H9 (cell line): ENCODE measurements around the gene TMOD1. TPM values are rescaled to one million over a fixed set of nuclear protein-coding genes. Genes with fewer than 3 reads are reported as not detected.

Experiments used
- DNase-seq: peaks from one replicate; pipeline ENCODE4 v3.0.0-alpha.2; 2017
- H2AFZ ChIP-seq: one replicate; pipeline ENCODE4 v1.6.1; 2013; ENCODE audit warnings: mild to moderate bottlenecking, low read length, control low read depth, moderate library complexity
- H2AK5ac ChIP-seq: 2 replicates; pipeline ENCODE4 v1.6.1; 2013; ENCODE audit warnings: low read length, control low read depth, mixed read lengths; ENCODE audit not compliant: insufficient read length
- H2BK120ac ChIP-seq: one replicate; pipeline ENCODE4 v1.6.1; 2013; ENCODE audit warnings: low read depth, mild to moderate bottlenecking, low read length, control low read depth, inconsistent platforms; ENCODE audit not compliant: poor library complexity, severe bottlenecking
- H2BK12ac ChIP-seq: 2 replicates; pipeline ENCODE4 v1.6.1; 2013; ENCODE audit warnings: low read length, control low read depth, mixed read lengths, low read depth; ENCODE audit not compliant: insufficient read length
- H2BK15ac ChIP-seq: 2 replicates; pipeline ENCODE4 v1.6.1; 2013; ENCODE audit warnings: low read depth, low read length, control low read depth
- H2BK20ac ChIP-seq: one replicate; pipeline ENCODE4 v1.6.1; 2013; ENCODE audit warnings: low read depth, mild to moderate bottlenecking, low read length, control low read depth, inconsistent platforms; ENCODE audit not compliant: poor library complexity, severe bottlenecking
- H2BK5ac ChIP-seq: 2 replicates; pipeline ENCODE4 v1.6.1; 2013; ENCODE audit warnings: low read length, control low read depth, mixed read lengths; ENCODE audit not compliant: insufficient read length
- H3K14ac ChIP-seq: 2 replicates; pipeline ENCODE4 v1.6.1; 2013; ENCODE audit warnings: low read length, control low read depth; ENCODE audit not compliant: insufficient read depth
- H3K18ac ChIP-seq: 2 replicates; pipeline ENCODE4 v1.6.1; 2013; ENCODE audit warnings: low read depth, mild to moderate bottlenecking, mixed read lengths, low read length, control low read depth; ENCODE audit not compliant: insufficient read length
- H3K23ac ChIP-seq: 2 replicates; pipeline ENCODE4 v1.6.1; 2013; ENCODE audit warnings: low read length, control low read depth, mixed read lengths, low read depth; ENCODE audit not compliant: insufficient read length
- H3K23me2 ChIP-seq: 2 replicates; pipeline ENCODE4 v1.6.1; 2013; ENCODE audit warnings: low read depth, mild to moderate bottlenecking, mixed read lengths, low read length, control low read depth; ENCODE audit not compliant: insufficient read length, poor library complexity, severe bottlenecking
- H3K27ac ChIP-seq: 2 replicates; pipeline ENCODE4 v1.5.1; 2013; ENCODE audit warnings: low read length, control low read depth, mixed read lengths, low read depth; ENCODE audit not compliant: insufficient read length
- H3K27me3 ChIP-seq: 2 replicates; pipeline ENCODE4 v1.6.1; 2013; ENCODE audit warnings: low read length, control low read depth, inconsistent platforms; ENCODE audit not compliant: insufficient read depth
- H3K4ac ChIP-seq: 2 replicates; pipeline ENCODE4 v1.6.1; 2013; ENCODE audit warnings: low read depth, mild to moderate bottlenecking, control low read depth, inconsistent platforms, low read length, moderate library complexity
- H3K4me1 ChIP-seq: 2 replicates; pipeline ENCODE4 v1.6.1; 2013; ENCODE audit warnings: low read length, control low read depth, inconsistent platforms; ENCODE audit not compliant: insufficient read depth
- H3K4me2 ChIP-seq: 2 replicates; pipeline ENCODE4 v1.6.1; 2013; ENCODE audit warnings: low read length, control low read depth, mixed read lengths; ENCODE audit not compliant: insufficient read length, insufficient read depth
- H3K56ac ChIP-seq: 2 replicates; pipeline ENCODE4 v1.6.1; 2013; ENCODE audit warnings: low read depth, mild to moderate bottlenecking, mixed read lengths, low read length, control low read depth; ENCODE audit not compliant: insufficient read length
- H3K79me1 ChIP-seq: 2 replicates; pipeline ENCODE4 v1.6.1; 2013; ENCODE audit warnings: low read depth, mild to moderate bottlenecking, moderate library complexity, low read length, control low read depth, inconsistent platforms; ENCODE audit not compliant: insufficient read depth, poor library complexity, severe bottlenecking
- H3K79me2 ChIP-seq: 2 replicates; pipeline ENCODE4 v1.6.1; 2013; ENCODE audit warnings: low read length, control low read depth, inconsistent platforms; ENCODE audit not compliant: insufficient read depth
- H3K9ac ChIP-seq: 2 replicates; pipeline ENCODE4 v1.6.1; 2013; ENCODE audit warnings: low read length, control low read depth, mixed read lengths; ENCODE audit not compliant: insufficient read length; ENCODE audit errors: extremely low read depth
- H3K9me3 ChIP-seq: one replicate; pipeline ENCODE4 v1.6.1; 2013; ENCODE audit warnings: low read depth, low read length, inconsistent platforms; ENCODE audit not compliant: control insufficient read depth
- H3T11ph ChIP-seq: one replicate; pipeline ENCODE4 v1.6.1; 2013; ENCODE audit warnings: mild to moderate bottlenecking, low read length, control low read depth, inconsistent platforms
- H4K20me1 ChIP-seq: one replicate; pipeline ENCODE4 v1.6.1; 2013; ENCODE audit not compliant: control insufficient read depth, insufficient read length, insufficient read depth
- H4K5ac ChIP-seq: 2 replicates; pipeline ENCODE4 v1.6.1; 2013; ENCODE audit warnings: low read depth, mild to moderate bottlenecking, mixed read lengths, low read length, control low read depth; ENCODE audit not compliant: insufficient read length
- H4K8ac ChIP-seq: replicated peaks from 2 replicates; pipeline ENCODE4 v1.6.1; 2013; ENCODE audit warnings: low read length, control low read depth, mixed read lengths, low read depth; ENCODE audit not compliant: insufficient read length
- H4K91ac ChIP-seq: 2 replicates; pipeline ENCODE4 v1.6.1; 2013; ENCODE audit warnings: low read depth, mild to moderate bottlenecking, moderate library complexity, mixed read lengths, low read length, control low read depth; ENCODE audit not compliant: insufficient read length
- H3K27ac Mint-ChIP-seq, 3 experiments: 2 replicates in 2 of 3; 3 replicates in 1 of 3; pipeline ENCODE4 v1.8.0; 2020 to 2021; ENCODE audit warnings: mixed read lengths in 3 of 3, mild to moderate bottlenecking in 1 of 3, moderate library complexity in 1 of 3
- H3K27me3 Mint-ChIP-seq: 2 replicates; pipeline ENCODE4 v1.8.0; 2021; ENCODE audit warnings: low read depth, mild to moderate bottlenecking, moderate library complexity, mixed read lengths
- H3K36me3 Mint-ChIP-seq, 3 experiments: 2 replicates in 2 of 3; 3 replicates in 1 of 3; pipeline ENCODE4 v1.8.0; 2020 to 2021; ENCODE audit warnings: low read depth in 3 of 3, mixed read lengths in 3 of 3; ENCODE audit not compliant: insufficient read depth in 1 of 3
- H3K4me1 Mint-ChIP-seq, 2 experiments: 2 replicates each; pipeline ENCODE4 v1.8.0; 2020; ENCODE audit warnings: mixed read lengths in 2 of 2
- H3K4me3 Mint-ChIP-seq, 2 experiments: 2 replicates in 1 of 2; 3 replicates in 1 of 2; pipeline ENCODE4 v1.8.0; 2020 to 2021; ENCODE audit warnings: mild to moderate bottlenecking in 2 of 2, mixed read lengths in 2 of 2, moderate library complexity in 1 of 2
- H3K9me3 Mint-ChIP-seq, 2 experiments: 2 replicates in 1 of 2; 3 replicates in 1 of 2; pipeline ENCODE4 v1.8.0; 2020; ENCODE audit warnings: mild to moderate bottlenecking in 2 of 2, mixed read lengths in 2 of 2, moderate library complexity in 1 of 2
- CTCF ChIP-seq: fragments of 200-600 bp; sonication (generic); conservative IDR thresholded peaks from 3 replicates; pipeline ENCODE4 v1.8.0; 2021; ENCODE audit warnings: antibody characterized with exemption, mild to moderate bottlenecking
- WGBS: extraction: QIAGEN DNeasy Blood & Tissue Kit; methylation state at CpG from one replicate; pipeline ENCODE4 v1.1.7; 2013; ENCODE audit warnings: missing lambda C conversion rate, low lambda C conversion rate, mixed read lengths; ENCODE audit not compliant: insufficient read length; ENCODE audit errors: extremely low coverage; 5-methylcytosine and 5-hydroxymethylcytosine counted together
- total RNA-seq: library from RNA; stranded (reverse); gene quantifications from 2 replicates; pipeline ENCODE4 v1.2.1, GENCODE V29; 2021

TMOD1 gene
- total RNA-seq, 1 experiment from 2014 or later: 0.98 TPM

GRCh38 chr9:97571664-97572063, 70.2 kb downstream of the TMOD1 start:
- Histone ChIP-seq H3K18ac (no peak overlapping the region), H3K27me3 (no peaks in the 10 kb centered on the region; the same call in 1 of the 2 replicates), H2BK20ac (no peak overlapping the region), H4K8ac (no peak overlapping the region), H2BK15ac (no peak overlapping the region), H3K79me2 (no peaks in the 10 kb centered on the region), H3K4me2 (no peak overlapping the region), H3K27ac (no peak overlapping the region), H2AK5ac (no peak overlapping the region), H2BK12ac (no peak overlapping the region), H3K23ac (no peak overlapping the region), H3K4ac (no peak overlapping the region), H3K79me1 (no peaks in the 10 kb centered on the region), H2BK120ac (no peak overlapping the region), H3K9me3 (no peaks in the 10 kb centered on the region), H3K23me2 (no peaks in the 10 kb centered on the region), H3T11ph (no peak overlapping the region), H3K9ac (no peak overlapping the region), H2BK5ac (no peak overlapping the region), H4K91ac (no peak overlapping the region), H4K20me1 (no peaks in the 10 kb centered on the region), H2AFZ (no peak overlapping the region), H4K5ac (no peak overlapping the region), H3K14ac (no peak overlapping the region), H3K4me1 (no peaks in the 10 kb centered on the region), H3K56ac (no peak overlapping the region)
- H3K27me3 Mint-ChIP-seq: peaks cover 6% of the 10 kb centered on the region
- WGBS: no CpG with 5 or more reads among the region's 1 CpG
- no peaks in the 10 kb centered on the region; a peak in 1 of 4 replicates for H3K4me1 Mint-ChIP-seq
- no peak for DNase-seq
- TF ChIP-seq CTCF: no peak
- no peaks in the 10 kb centered on the region; a peak in 1 of 7 replicates for H3K36me3 Mint-ChIP-seq
- no peak overlapping the region for H3K27ac Mint-ChIP-seq
- no peaks in the 10 kb centered on the region; a peak in 1 of 5 replicates for H3K9me3 Mint-ChIP-seq
- H3K4me3 Mint-ChIP-seq: no peak overlapping the region
